Naive thymus-derived CD8-positive, alpha-beta T cell (primary cell): ENCODE data around the gene PACRG. TPM values are rescaled to one million over a fixed set of nuclear protein-coding genes. Genes with fewer than 3 reads are reported as not detected.

Experiments used
- ATAC-seq, 2 donors: fragments of 150-1000 bp; cut with Tn5 transposase in 1 of 2; sonication (Bioruptor Pico), chemical (Tn5 transposase) in 1 of 2; 1 replicate in 1 of 2; 2 replicates in 1 of 2; pipeline ENCODE4 v1.10.0; 2021; ENCODE audit warnings: mild to moderate bottlenecking in 2 of 2, moderate library complexity in 2 of 2
- POLR2A ChIA-PET: fragments of 350-600 bp; sonication (Branson Sonifier 250); formaldehyde crosslinking; loops from one replicate; lab custom pipeline; 2021; ENCODE audit warnings: antibody characterized with exemption; lab: Charles Lee
- DNase-seq, 10 donors: peaks; one replicate each; pipeline versions ENCODE4 v3.0.0 to v3.0.0-alpha.2; 2020 to 2022
- H3K27ac Mint-ChIP-seq, 10 donors: one replicate each; pipeline ENCODE4 v1.8.0; 2020 to 2022; ENCODE audit warnings: mild to moderate bottlenecking in 10 of 10, mixed read lengths in 10 of 10, moderate library complexity in 4 of 10, inconsistent platforms in 1 of 10
- H3K27me3 Mint-ChIP-seq, 5 donors: one replicate each; pipeline ENCODE4 v1.8.0; 2021 to 2022; ENCODE audit warnings: mixed read lengths in 5 of 5
- H3K36me3 Mint-ChIP-seq, 3 donors: one replicate each; pipeline ENCODE4 v1.8.0; 2020 to 2022; ENCODE audit warnings: mixed read lengths in 3 of 3, mild to moderate bottlenecking in 2 of 3, inconsistent platforms in 1 of 3
- H3K4me1 Mint-ChIP-seq, 4 donors: one replicate each; pipeline ENCODE4 v1.8.0; 2021 to 2022; ENCODE audit warnings: mixed read lengths in 4 of 4
- H3K4me3 Mint-ChIP-seq, 10 donors: one replicate each; pipeline ENCODE4 v1.8.0; 2020 to 2022; ENCODE audit warnings: mild to moderate bottlenecking in 10 of 10, mixed read lengths in 10 of 10, moderate library complexity in 6 of 10, inconsistent platforms in 1 of 10
- H3K9me3 Mint-ChIP-seq, 9 donors: one replicate each; pipeline ENCODE4 v1.8.0; 2020 to 2022; ENCODE audit warnings: mixed read lengths in 9 of 9, mild to moderate bottlenecking in 3 of 9, inconsistent platforms in 1 of 9, moderate library complexity in 1 of 9
- polyA plus RNA-seq, 3 donors: library from polyadenylated mRNA; unstranded; fragments of 300-500 nt; fragmentation: Illumina TruSeq; gene quantifications; one replicate each; pipeline ENCODE4 v1.2.3, GENCODE V29; 2021
- total RNA-seq, 8 experiments: library from RNA in 2 of 8; stranded (reverse) in 2 of 8; gene quantifications; one replicate each; pipeline ENCODE4 v1.2.3 and lab custom pipeline; 2021 to 2026

Gene PACRG
- total and polyA plus RNA-seq, 5 experiments from 2014 or later: 0.34 to 1.2 (median 0.83) TPM; not detected in 1

DNA sequence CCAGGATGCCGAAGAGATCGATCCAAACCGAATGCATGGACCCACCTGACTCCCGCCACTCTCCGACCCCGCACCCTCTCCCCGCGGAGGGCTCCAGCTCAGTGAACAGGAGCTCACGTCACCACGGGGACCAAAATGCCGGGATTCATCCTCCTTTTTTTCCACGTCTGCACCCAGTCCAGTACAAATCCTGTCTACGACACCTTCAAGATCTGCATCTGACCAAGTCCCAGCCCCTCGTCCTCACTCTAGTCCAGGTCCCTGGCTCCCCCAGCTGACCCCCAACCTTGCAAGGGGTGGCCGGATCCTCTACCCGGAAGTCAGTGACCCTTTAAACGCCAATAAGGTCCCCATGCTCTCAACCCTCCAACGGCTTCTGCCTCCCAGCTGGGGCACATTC, 593.9 kb downstream of the PACRG start:
- Mint-ChIP-seq H3K27ac (no peak overlapping the region), H3K27me3 (peaks cover 1 to 28% (median 15%) of the 10 kb centered on the region in 5 donors), H3K4me1 (peaks cover 0 to 4% (median under 1%) of the 10 kb centered on the region in 4 donors), H3K9me3 (no peaks in the 10 kb centered on the region), H3K36me3 (no peaks in the 10 kb centered on the region), H3K4me3 (no peak overlapping the region)
- ATAC-seq (no peak), DNase-seq (no peak)
- POLR2A ChIA-PET: no interaction called here

- POLR2A ChIA-PET: no interaction called here
- DNase-seq (no peak), ATAC-seq (no peak)
- H3K27me3 Mint-ChIP-seq: peaks cover 1 to 28% (median 13%) of the 10 kb centered on the region in 5 donors
- H3K27ac Mint-ChIP-seq: no peak overlapping the region
- H3K36me3 Mint-ChIP-seq: no peaks in the 10 kb centered on the region
- no peak overlapping the region for H3K4me3 Mint-ChIP-seq
- peaks cover 0 to 4% (median under 1%) of the 10 kb centered on the region in 4 donors for H3K4me1 Mint-ChIP-seq
- H3K9me3 Mint-ChIP-seq: peaks cover 0 to 9% (median 0%) of the 10 kb centered on the region in 9 donors
Observed at GRCh38 chr6:163323274-163323673, 595.5 kb downstream of the PACRG start.

- no peak overlapping the region for H3K4me3 Mint-ChIP-seq
- H3K27me3 Mint-ChIP-seq: peaks cover 1 to 28% (median 11%) of the 10 kb centered on the region in 5 donors
- H3K36me3 Mint-ChIP-seq: no peaks in the 10 kb centered on the region
- DNase-seq (no peak), ATAC-seq (no peak)
- peaks cover 0 to 4% (median under 1%) of the 10 kb centered on the region in 4 donors for H3K4me1 Mint-ChIP-seq
- H3K27ac Mint-ChIP-seq: no peak overlapping the region
- POLR2A ChIA-PET: no interaction called here
- H3K9me3 Mint-ChIP-seq: peaks cover 0 to 9% (median 0%) of the 10 kb centered on the region in 9 donors
Observed at GRCh38 chr6:163323705-163324104, 595.9 kb downstream of the PACRG start.

DNA sequence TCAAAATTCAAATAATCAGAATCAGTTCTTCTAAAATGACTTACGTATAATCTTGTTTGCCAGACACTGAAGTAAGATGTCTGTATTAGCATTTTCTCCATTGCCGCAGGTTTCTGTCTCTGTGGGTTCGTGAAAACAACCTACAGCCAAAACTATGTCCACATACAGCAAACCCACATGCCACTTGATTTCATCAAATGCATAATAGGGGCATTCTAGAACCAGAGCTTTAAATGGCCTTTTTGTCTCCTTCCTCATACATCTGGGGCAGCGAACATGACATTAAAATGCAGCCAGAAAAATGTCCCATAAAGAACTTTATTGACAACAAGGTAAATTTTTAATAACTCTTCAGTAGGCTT, 596.5 kb downstream of the PACRG start:
- Mint-ChIP-seq H3K4me1 (peaks cover 0 to 4% (median under 1%) of the 10 kb centered on the region in 4 donors), H3K27ac (no peak overlapping the region), H3K9me3 (peaks cover 0 to 9% (median 0%) of the 10 kb centered on the region in 9 donors), H3K4me3 (no peak overlapping the region), H3K27me3 (peaks cover 1 to 28% (median 11%) of the 10 kb centered on the region in 5 donors), H3K36me3 (no peaks in the 10 kb centered on the region)
- ATAC-seq: no peak
- DNase-seq: no peak
- POLR2A ChIA-PET: no interaction called here

- DNase-seq (no peak), ATAC-seq (no peak)
- no peak overlapping the region for H3K27ac Mint-ChIP-seq
- H3K27me3 Mint-ChIP-seq: peaks cover 1 to 28% (median 11%) of the 10 kb centered on the region in 5 donors
- POLR2A ChIA-PET: no interaction called here
- H3K36me3 Mint-ChIP-seq: no peaks in the 10 kb centered on the region
- H3K4me3 Mint-ChIP-seq: no peak overlapping the region
- peaks cover 0 to 9% (median 0%) of the 10 kb centered on the region in 9 donors for H3K9me3 Mint-ChIP-seq
- H3K4me1 Mint-ChIP-seq: peaks cover 0 to 4% (median under 1%) of the 10 kb centered on the region in 4 donors
Observed at GRCh38 chr6:163324688-163325389, 597.1 kb downstream of the PACRG start.

GRCh38 chr6:163325390-163325784, 597.6 kb downstream of the PACRG start:
- no peak overlapping the region for H3K27ac Mint-ChIP-seq
- no peak overlapping the region for H3K4me3 Mint-ChIP-seq
- POLR2A ChIA-PET: no interaction called here
- no peaks in the 10 kb centered on the region for H3K36me3 Mint-ChIP-seq
- peaks cover 1 to 28% (median 11%) of the 10 kb centered on the region in 5 donors for H3K27me3 Mint-ChIP-seq
- DNase-seq: no peak
- ATAC-seq: no peak
- H3K4me1 Mint-ChIP-seq: peaks cover 0 to 2% (median under 1%) of the 10 kb centered on the region in 4 donors
- peaks cover 0 to 9% (median 0%) of the 10 kb centered on the region in 9 donors for H3K9me3 Mint-ChIP-seq

- Mint-ChIP-seq H3K27me3 (peaks cover under 1 to 16% (median 4%) of the 10 kb centered on the region in 5 donors), H3K4me3 (no peak overlapping the region), H3K9me3 (peaks cover 0 to 9% (median 0%) of the 10 kb centered on the region in 9 donors), H3K36me3 (no peaks in the 10 kb centered on the region), H3K4me1 (peaks cover 0 to 2% (median 0%) of the 10 kb centered on the region in 4 donors), H3K27ac (no peak overlapping the region)
- ATAC-seq (no peak), DNase-seq (no peak)
- POLR2A ChIA-PET: no interaction called here
Observed at GRCh38 chr6:163327165-163327880, 599.5 kb downstream of the PACRG start.

DNA sequence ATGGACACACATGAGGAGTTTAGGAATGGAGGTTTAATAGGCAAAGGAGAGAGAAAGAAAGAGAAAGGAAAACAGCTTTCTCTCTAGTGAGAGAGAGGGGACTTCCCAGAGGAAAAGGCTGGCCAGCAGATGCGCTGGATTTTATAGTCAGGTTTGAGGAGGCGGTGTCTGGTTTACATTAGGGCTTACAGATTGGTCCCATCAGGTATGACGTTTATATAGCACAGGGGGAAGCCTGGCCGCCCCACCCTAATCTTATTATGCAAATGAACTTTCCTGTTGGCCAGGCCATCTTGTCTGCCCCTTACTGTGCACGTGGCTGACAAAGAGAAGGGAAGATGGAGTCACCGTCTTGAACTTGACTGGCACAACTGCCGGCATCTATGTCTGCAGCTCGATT, 600.1 kb downstream of the PACRG start:
- no peak overlapping the region for H3K27ac Mint-ChIP-seq
- no peaks in the 10 kb centered on the region for H3K36me3 Mint-ChIP-seq
- POLR2A ChIA-PET: no interaction called here

GRCh38 chr6:163328411-163328810, 600.6 kb downstream of the PACRG start:
- Mint-ChIP-seq H3K4me3 (no peak overlapping the region), H3K36me3 (no peaks in the 10 kb centered on the region), H3K27ac (no peak overlapping the region), H3K4me1 (peaks cover 0 to 2% (median 0%) of the 10 kb centered on the region in 4 donors), H3K27me3 (peaks cover under 1 to 12% (median 2%) of the 10 kb centered on the region in 5 donors), H3K9me3 (peaks cover 0 to 9% (median 0%) of the 10 kb centered on the region in 9 donors)
- POLR2A ChIA-PET: no interaction called here
- no peak for DNase-seq
- ATAC-seq: no peak

More for the DNA sequence above, 600.1 kb downstream of the PACRG start:
- Mint-ChIP-seq H3K4me1 (peaks cover 0 to 2% (median 0%) of the 10 kb centered on the region in 4 donors), H3K9me3 (peaks cover 0 to 9% (median 0%) of the 10 kb centered on the region in 9 donors), H3K27me3 (peaks cover 0 to 12% (median 3%) of the 10 kb centered on the region in 5 donors), H3K4me3 (no peak overlapping the region)
- ATAC-seq (no peak), DNase-seq (no peak)

GRCh38 chr6:163329991-163330390, 602.2 kb downstream of the PACRG start:
- POLR2A ChIA-PET: no interaction called here
- H3K4me3 Mint-ChIP-seq: no peak overlapping the region
- H3K27ac Mint-ChIP-seq: no peak overlapping the region
- H3K4me1 Mint-ChIP-seq: no peaks in the 10 kb centered on the region
- H3K27me3 Mint-ChIP-seq: peaks cover 0 to 15% (median 5%) of the 10 kb centered on the region in 5 donors
- ATAC-seq (no peak), DNase-seq (no peak)
- no peaks in the 10 kb centered on the region for H3K36me3 Mint-ChIP-seq
- H3K9me3 Mint-ChIP-seq: peaks cover 0 to 9% (median 0%) of the 10 kb centered on the region in 9 donors

DNA sequence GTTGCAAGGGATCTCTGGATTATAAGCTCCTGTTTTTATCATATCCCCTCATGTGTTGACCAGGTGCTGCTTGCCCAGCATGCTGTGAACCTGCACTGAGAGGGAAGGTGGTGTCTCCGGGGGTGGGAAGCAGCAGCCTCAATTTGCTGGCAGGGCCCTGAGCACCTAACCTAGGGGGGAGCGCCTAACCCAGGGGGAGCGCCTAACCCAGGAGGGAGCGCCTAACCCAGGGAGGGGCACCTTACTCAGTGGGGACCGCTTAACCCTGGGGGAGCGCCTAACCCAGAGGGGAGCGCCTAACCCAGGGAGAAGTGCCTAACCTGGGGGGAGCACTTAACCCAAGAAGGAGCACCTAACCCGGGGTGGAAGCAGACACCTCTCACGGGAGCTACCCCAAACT, 603.5 kb downstream of the PACRG start:
- peaks cover 0 to 9% (median 0%) of the 10 kb centered on the region in 9 donors for H3K9me3 Mint-ChIP-seq
- POLR2A ChIA-PET: no interaction called here
- ATAC-seq: no peak
- peaks cover 0 to 5% (median 1%) of the 10 kb centered on the region in 4 donors for H3K4me1 Mint-ChIP-seq
- peaks cover 3 to 23% (median 9%) of the 10 kb centered on the region in 5 donors for H3K27me3 Mint-ChIP-seq
- H3K27ac Mint-ChIP-seq: no peak overlapping the region
- DNase-seq: no peak
- H3K36me3 Mint-ChIP-seq: no peaks in the 10 kb centered on the region
- no peak overlapping the region for H3K4me3 Mint-ChIP-seq

DNA sequence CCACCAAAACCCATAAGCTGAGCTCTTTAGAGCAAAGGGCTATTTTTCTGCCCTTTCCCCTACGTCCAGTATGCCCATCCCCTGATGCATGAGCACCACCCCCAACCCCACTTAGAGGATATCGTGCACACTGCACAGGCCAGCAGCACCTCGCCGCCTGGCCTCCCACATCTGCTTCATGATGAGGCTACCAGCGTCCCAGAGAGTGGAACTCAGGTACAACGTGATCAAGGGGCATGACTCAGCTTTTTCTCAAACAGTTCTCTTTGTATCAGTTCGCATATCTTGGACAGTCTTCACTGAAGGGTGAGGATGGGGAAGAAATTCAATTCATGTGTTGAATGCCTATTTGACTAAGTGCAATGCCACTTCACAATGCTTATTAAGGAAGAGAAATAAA, 604.8 kb downstream of the PACRG start:
- no peaks in the 10 kb centered on the region for H3K36me3 Mint-ChIP-seq
- POLR2A ChIA-PET: no interaction called here
- peaks cover 0 to 5% (median 4%) of the 10 kb centered on the region in 4 donors for H3K4me1 Mint-ChIP-seq
- H3K9me3 Mint-ChIP-seq: peaks cover 0 to 2% (median 0%) of the 10 kb centered on the region in 9 donors
- no peak overlapping the region for H3K4me3 Mint-ChIP-seq
- no peak overlapping the region for H3K27ac Mint-ChIP-seq
- ATAC-seq (no peak), DNase-seq (no peak)
- peaks cover 6 to 30% (median 14%) of the 10 kb centered on the region in 5 donors for H3K27me3 Mint-ChIP-seq

DNA sequence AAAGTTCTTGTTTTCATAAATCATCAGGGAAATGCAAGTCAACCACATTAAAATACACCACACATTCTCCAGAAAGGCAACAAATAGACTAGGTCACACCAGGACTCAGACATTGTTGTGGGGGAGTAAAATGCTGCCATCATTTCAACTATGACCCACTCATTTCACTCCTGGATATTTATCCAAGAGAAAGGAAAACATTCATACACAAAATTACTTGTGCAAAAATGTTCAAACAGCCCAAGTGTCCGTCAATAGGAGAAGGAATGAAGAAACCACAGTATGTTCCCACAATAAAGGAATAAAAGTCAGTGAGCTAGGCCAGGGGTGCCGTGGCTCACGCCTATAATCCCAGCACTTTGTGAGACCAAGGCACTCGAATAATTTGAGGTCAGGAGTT, 605.3 kb downstream of the PACRG start:
- no peaks in the 10 kb centered on the region for H3K9me3 Mint-ChIP-seq
- no peaks in the 10 kb centered on the region for H3K36me3 Mint-ChIP-seq
- H3K4me3 Mint-ChIP-seq: no peak overlapping the region
- POLR2A ChIA-PET: no interaction called here
- no peak for ATAC-seq
- H3K4me1 Mint-ChIP-seq: peaks cover 0 to 5% (median 4%) of the 10 kb centered on the region in 4 donors
- no peak overlapping the region for H3K27ac Mint-ChIP-seq
- DNase-seq: no peak
- peaks cover 6 to 32% (median 14%) of the 10 kb centered on the region in 5 donors for H3K27me3 Mint-ChIP-seq
